Measurements from ENCODE around the gene HOXD3.

Gene HOXD3

GRCh38 chr2:176156807-176157498, at the start of gene HOXD3:
Gene HOXD3 (plus strand): TSS chr2:176157307. CDS start chr2:176169115, 11,808 bp downstream.
- in situ Hi-C loops (cut with HindIII; ENCODE audit: low sequenced_read_pairs) = no loop called here

- in situ Hi-C loops (cut with HindIII; ENCODE audit: low sequenced_read_pairs) = no loop called here
These were observed 49.4 kb upstream of the HOXD3 start for GRCh38 chr2:176107731-176108181.

- in situ Hi-C loops (cut with HindIII; ENCODE audit: low sequenced_read_pairs) = no loop called here
These were observed 47.8 kb upstream of the HOXD3 start for GRCh38 chr2:176109192-176109901.

GRCh38 chr2:176109946-176110345, 47.2 kb upstream of the HOXD3 start:
- in situ Hi-C loops (cut with HindIII; ENCODE audit: low sequenced_read_pairs) = no loop called here

GRCh38 chr2:176110415-176111308, 46.4 kb upstream of the HOXD3 start:
- in situ Hi-C loops (cut with HindIII; ENCODE audit: low sequenced_read_pairs) = no loop called here

- in situ Hi-C loops (cut with HindIII; ENCODE audit: low sequenced_read_pairs) = no loop called here
These were observed 45.8 kb upstream of the HOXD3 start for GRCh38 chr2:176111309-176111663.

- in situ Hi-C loops (cut with HindIII; ENCODE audit: low sequenced_read_pairs) = no loop called here
These were observed 45.2 kb upstream of the HOXD3 start for GRCh38 chr2:176111846-176112374.

- in situ Hi-C loops (cut with HindIII; ENCODE audit: low sequenced_read_pairs) = no loop called here
These were observed 44.5 kb upstream of the HOXD3 start for GRCh38 chr2:176112375-176113302.

GRCh38 chr2:176114120-176114929, 42.8 kb upstream of the HOXD3 start:
- in situ Hi-C loops (cut with HindIII; ENCODE audit: low sequenced_read_pairs) = no loop called here

- in situ Hi-C loops (cut with HindIII; ENCODE audit: low sequenced_read_pairs) = no loop called here
These were observed 42.0 kb upstream of the HOXD3 start for GRCh38 chr2:176114930-176115625.

- in situ Hi-C loops (cut with HindIII; ENCODE audit: low sequenced_read_pairs) = no loop called here
These were observed 41.0 kb upstream of the HOXD3 start, which contains the start of gene HOXD10 for GRCh38 chr2:176115883-176116813. Gene HOXD10 (plus strand): TSS chr2:176116778. CDS start chr2:176116834, 56 bp downstream.

- in situ Hi-C loops (cut with HindIII; ENCODE audit: low sequenced_read_pairs) = no loop called here
These were observed 39.8 kb upstream of the HOXD3 start for GRCh38 chr2:176117162-176117822.

GRCh38 chr2:176117823-176118371, 39.2 kb upstream of the HOXD3 start:
- in situ Hi-C loops (cut with HindIII; ENCODE audit: low sequenced_read_pairs) = no loop called here

GRCh38 chr2:176118601-176119339, 38.3 kb upstream of the HOXD3 start:
- in situ Hi-C loops (cut with HindIII; ENCODE audit: low sequenced_read_pairs) = no loop called here

- in situ Hi-C loops (cut with HindIII; ENCODE audit: low sequenced_read_pairs) = no loop called here
These were observed 36.5 kb upstream of the HOXD3 start for GRCh38 chr2:176120364-176121189.

Measured in DLD1 (cell line).